Subcutaneous abdominal adipose tissue (tissue), 5 donors: Measurements from ENCODE around the gene CNKSR1.

Source experiments
- H3K27ac ChIP-seq: one replicate; pipeline ENCODE4 v1.7.0; 2013; ENCODE audit warnings: low read depth, mild to moderate bottlenecking, inconsistent platforms, low read length, moderate library complexity
- H3K27me3 ChIP-seq, 5 donors: one replicate each; pipeline ENCODE4 v1.7.0; 2013; ENCODE audit warnings: low read length in 5 of 5, inconsistent platforms in 1 of 5; ENCODE audit not compliant: control insufficient read depth in 5 of 5, insufficient read depth in 4 of 5
- H3K36me3 ChIP-seq, 5 donors: one replicate each; pipeline ENCODE4 v1.7.0; 2013; ENCODE audit warnings: low read length in 5 of 5; ENCODE audit not compliant: control insufficient read depth in 5 of 5, insufficient read depth in 5 of 5
- H3K4me1 ChIP-seq, 5 donors: one replicate each; pipeline ENCODE4 v1.7.0; 2013; ENCODE audit warnings: low read length in 5 of 5, mild to moderate bottlenecking in 3 of 5, moderate library complexity in 1 of 5; ENCODE audit not compliant: control insufficient read depth in 5 of 5, insufficient read depth in 5 of 5
- H3K4me3 ChIP-seq, 5 donors: one replicate each; pipeline ENCODE4 v1.7.0; 2013; ENCODE audit warnings: low read length in 5 of 5, low read depth in 1 of 5
- H3K9ac ChIP-seq, 5 donors: one replicate each; pipeline ENCODE4 v1.7.0; 2013; ENCODE audit warnings: low read length in 5 of 5, mild to moderate bottlenecking in 4 of 5, moderate library complexity in 3 of 5
- H3K9me3 ChIP-seq, 5 donors: one replicate each; pipeline ENCODE4 v1.7.0; 2013; ENCODE audit warnings: low read length in 5 of 5; ENCODE audit not compliant: control insufficient read depth in 5 of 5
- donor health status: healthy.
- donor health status: healthy.
- donor health status: healthy.
- donor health status: healthy.
- donor health status: healthy.

CNKSR1 gene

DNA sequence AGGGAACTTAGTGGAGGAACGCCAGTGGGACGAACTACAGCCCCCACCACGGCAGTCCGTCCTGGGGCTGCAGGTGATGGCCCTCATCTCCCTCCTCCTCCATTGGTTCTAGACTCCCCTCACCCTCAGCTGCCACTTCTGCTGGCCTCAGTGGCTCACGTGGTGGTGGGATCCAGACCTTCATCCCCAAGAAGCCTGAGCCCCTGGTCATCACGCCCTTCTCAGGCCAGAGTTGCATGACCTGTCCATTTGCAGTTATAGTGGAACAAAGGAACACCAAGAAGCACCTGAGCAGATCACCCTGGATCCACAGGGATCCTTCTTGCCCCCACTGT is 31.4 kb upstream of the CNKSR1 start:
- Histone ChIP-seq H3K9me3 (no peaks in the 10 kb centered on the region), H3K36me3 (no peaks in the 10 kb centered on the region), H3K9ac (no peak overlapping the region), H3K4me1 (peaks cover 0 to 3% (median 2%) of the 10 kb centered on the region in 5 donors), H3K4me3 (no peak overlapping the region), H3K27me3 (peaks cover 0 to 7% (median 0%) of the 10 kb centered on the region in 5 donors), H3K27ac (no peak overlapping the region)

DNA sequence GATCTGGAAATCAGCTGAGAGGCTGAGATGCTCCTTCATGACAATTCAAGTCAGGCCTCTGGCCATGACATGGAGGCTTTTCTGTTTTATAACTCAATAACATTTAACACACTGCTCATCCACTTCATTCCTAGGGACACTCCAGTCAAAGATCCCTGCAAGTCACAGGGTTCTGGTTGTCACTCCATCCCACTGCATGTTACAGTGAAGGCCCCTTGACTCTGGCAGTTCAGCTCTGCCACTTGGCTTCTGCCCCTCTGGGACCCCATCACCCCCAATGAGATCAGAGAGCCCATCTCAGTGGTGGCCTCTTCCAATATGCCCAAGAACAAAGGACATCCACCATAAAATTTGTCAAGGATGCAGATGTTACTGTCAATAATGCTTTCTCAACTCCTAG is 28.4 kb upstream of the CNKSR1 start:
- Histone ChIP-seq H3K9ac (no peak overlapping the region), H3K36me3 (no peaks in the 10 kb centered on the region), H3K27me3 (peaks cover 0 to 8% (median 0%) of the 10 kb centered on the region in 5 donors), H3K4me1 (peaks cover 0 to 3% (median 2%) of the 10 kb centered on the region in 5 donors), H3K27ac (no peak overlapping the region), H3K9me3 (no peaks in the 10 kb centered on the region), H3K4me3 (no peak overlapping the region)

DNA sequence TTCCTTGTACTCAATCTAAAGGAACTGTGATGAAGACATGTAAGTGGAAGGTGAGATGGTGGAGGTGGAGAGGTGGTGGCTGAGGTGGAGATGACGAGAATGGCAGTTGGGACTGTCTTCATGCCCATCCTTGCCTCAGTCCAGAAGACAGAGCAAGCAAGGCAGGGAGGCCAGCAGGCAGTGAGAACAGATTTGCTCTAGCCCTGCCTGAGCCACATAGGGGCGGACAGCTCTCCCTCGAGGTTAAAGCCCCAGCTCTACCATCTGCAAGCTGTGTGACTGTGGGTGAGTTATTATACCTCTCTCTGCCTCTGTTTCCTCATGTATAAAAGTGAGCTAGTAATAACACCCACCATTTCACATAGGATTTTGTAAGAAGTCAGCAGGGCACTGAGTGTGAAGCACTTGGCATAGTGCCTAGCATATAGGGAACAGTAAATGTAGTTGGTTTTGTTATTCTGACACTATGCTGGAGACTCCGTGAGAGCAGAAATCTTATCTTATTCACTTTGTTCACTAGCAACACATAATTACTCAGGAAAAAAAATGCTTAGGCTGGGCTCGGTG is 23.2 kb upstream of the CNKSR1 start:
- H3K36me3 ChIP-seq = no peaks in the 10 kb centered on the region
- H3K27me3 ChIP-seq = peaks cover 13 to 42% (median 26%) of the 10 kb centered on the region in 5 donors
- no peak overlapping the region for H3K9ac ChIP-seq
- H3K9me3 ChIP-seq = no peaks in the 10 kb centered on the region
- H3K4me1 ChIP-seq = peaks cover 0 to 45% (median 2%) of the 10 kb centered on the region in 5 donors
- H3K4me3 ChIP-seq = no peak overlapping the region
- no peak overlapping the region for H3K27ac ChIP-seq

DNA sequence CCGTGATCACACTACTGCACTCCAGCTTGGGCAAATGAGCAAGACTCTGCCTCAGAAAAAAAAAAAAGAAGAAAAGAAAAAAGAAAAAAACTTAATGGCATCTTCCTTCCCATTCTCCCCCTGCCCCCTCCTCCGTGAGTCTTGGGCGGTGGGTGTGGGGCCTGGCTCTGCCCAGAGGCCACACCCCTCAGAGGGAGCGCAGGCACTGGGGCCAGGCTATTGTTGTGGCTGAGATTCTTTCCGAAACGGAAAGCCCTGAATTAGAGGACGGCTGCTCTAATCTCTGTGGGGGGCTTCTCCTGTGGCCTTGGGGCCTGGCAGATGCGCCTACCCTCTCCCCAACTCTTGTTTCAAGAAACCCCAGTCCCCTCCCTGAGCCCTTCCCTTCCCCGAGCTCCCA is 22.5 kb upstream of the CNKSR1 start:
- Histone ChIP-seq H3K4me3 (peak overlapping the region in 2 of 5 donors; percentile 6 to 11), H3K4me1 (peaks cover 0 to 45% (median 2%) of the 10 kb centered on the region in 5 donors), H3K27ac (peak overlapping the region; percentile 72), H3K36me3 (no peaks in the 10 kb centered on the region), H3K9ac (peak overlapping the region in 2 of 5 donors; percentile 13 to 58), H3K27me3 (peaks cover 13 to 45% (median 26%) of the 10 kb centered on the region in 5 donors), H3K9me3 (no peaks in the 10 kb centered on the region)

DNA sequence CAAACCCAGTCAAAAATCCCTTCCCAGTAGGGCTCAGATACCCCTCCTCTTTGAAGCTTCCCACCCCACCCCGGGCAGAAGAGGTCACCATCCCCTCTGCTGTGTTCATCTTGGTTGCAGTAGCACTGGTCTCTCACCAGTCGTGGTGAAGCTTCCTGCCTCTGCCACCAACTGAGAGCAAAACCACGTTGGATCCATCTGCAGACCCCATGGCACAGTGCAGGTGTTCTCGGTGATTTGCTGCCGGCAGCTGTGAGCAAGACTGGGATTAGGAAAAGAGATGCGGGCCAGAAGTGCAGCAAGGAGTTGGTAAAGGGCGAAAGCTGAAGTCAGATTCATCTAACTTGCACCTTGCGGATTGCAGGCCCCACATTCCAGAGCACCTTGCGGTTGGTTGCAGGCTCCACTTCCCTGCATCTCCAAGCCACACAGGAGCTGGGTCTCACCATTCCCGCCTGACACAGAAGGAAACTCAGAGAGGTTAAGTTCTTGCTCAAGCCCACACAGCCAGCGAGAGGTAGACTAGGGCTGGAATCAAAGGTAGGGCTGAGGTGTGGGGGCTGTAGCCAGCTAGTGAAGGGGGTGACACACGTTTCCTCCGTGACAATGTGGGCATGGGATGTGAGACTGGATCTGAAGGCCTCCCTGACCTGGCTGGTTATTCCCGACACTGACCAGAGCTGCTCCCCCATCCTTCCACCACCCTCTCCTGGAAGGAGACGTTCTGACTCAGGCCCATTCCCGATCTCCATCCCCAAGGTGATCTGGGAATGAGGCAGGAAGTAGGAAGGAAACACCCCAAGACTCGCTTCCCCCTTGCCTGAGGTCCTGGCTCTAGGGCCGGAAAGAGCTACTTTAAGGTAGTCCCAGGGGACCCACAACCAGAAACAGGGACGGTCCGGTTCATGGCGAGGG is 21.7 kb upstream of the CNKSR1 start:
- peaks cover 0 to 45% (median 2%) of the 10 kb centered on the region in 5 donors for H3K4me1 ChIP-seq
- no peaks in the 10 kb centered on the region for H3K9me3 ChIP-seq
- peak overlapping the region in 3 of 5 donors; percentile 45 to 53 (median 47) for H3K4me3 ChIP-seq
- peak overlapping the region; percentile 72 for H3K27ac ChIP-seq
- peak overlapping the region in 3 of 5 donors; percentile 8 to 58 (median 13) for H3K9ac ChIP-seq
- H3K27me3 ChIP-seq = peaks cover 13 to 45% (median 26%) of the 10 kb centered on the region in 5 donors
- H3K36me3 ChIP-seq = no peaks in the 10 kb centered on the region

DNA sequence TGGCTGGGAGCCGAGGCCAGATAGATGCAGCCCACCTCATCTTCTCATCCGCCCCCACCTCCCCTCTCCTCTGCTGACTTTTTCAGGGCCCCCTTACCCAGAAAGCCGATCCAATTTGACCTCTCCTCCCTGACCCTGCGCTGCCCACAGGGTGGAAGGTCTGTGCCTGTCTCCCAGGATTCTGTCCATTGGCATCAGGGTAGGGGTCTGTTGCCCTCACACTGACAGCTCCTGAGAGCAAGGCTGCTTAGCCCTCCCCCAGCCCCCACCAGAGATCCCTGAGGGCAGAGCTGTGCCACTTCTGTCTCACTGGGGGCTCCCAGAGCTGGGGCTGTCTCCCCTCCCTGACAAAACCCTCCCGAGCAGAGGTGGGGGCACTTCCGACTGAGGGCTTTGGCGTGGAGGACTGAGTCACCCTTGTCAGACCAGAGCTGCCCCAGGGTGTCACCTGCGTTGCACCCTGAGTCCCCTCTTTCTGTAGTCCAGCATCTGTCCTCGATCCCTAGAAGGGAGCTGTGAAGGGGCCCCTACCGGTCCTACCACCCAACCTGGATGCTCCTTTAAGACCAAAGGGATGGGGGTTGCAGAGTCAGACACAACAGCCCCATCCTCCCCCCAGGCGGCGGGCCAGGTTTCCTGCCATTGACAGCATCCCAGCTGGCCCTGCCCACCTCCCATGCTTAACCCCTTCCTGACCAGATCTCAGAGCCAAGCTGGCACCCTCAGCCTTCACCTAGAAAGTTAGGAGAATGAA is 20.8 kb upstream of the CNKSR1 start:
- H3K9ac ChIP-seq = peak overlapping the region in 2 of 5 donors; percentile 9 to 54
- H3K27me3 ChIP-seq = peaks cover 13 to 45% (median 31%) of the 10 kb centered on the region in 5 donors
- H3K36me3 ChIP-seq = no peaks in the 10 kb centered on the region
- H3K27ac ChIP-seq = peak overlapping the region; percentile 72
- no peaks in the 10 kb centered on the region for H3K9me3 ChIP-seq
- peak overlapping the region in 4 of 5 donors; percentile 23 to 53 (median 46) for H3K4me3 ChIP-seq
- H3K4me1 ChIP-seq = peaks cover 2 to 53% (median 6%) of the 10 kb centered on the region in 5 donors

DNA sequence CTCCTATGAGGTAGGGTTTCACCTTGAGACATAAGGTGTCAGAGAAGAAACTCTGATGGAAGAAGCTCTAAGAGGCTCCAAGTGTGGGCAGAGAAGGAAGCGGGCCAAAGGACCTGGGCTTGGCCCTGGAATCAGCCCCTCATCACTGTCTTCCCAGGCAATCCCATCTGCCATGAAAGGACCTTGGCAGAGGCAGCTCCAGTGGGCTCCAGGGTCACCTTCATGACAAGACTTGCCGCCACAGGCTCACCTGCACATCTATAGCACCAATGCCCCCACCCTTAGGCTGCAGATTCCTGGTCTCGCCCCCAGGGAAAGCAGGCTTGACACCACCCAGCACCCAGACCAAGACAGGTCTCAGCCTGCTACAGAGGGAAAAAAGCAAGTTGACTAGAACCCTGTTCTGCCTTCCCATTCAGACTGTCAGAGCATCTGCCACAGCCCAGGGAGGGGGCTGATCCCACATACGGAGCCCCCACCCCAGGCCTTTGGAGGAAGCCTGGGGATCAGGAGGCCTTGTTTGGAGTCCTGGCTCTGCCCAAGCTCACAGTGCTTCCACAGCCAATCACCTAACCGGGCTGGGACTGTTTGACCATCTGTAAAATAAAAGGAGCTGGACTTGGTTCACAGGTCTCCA is 18.9 kb upstream of the CNKSR1 start:
- H3K9ac ChIP-seq = peak overlapping the region in 1 of 5 donors; percentile 53
- no peaks in the 10 kb centered on the region for H3K9me3 ChIP-seq
- H3K4me1 ChIP-seq = peaks cover 2 to 63% (median 16%) of the 10 kb centered on the region in 5 donors
- H3K27ac ChIP-seq = peak overlapping the region; percentile 74
- peak overlapping the region in 3 of 5 donors; percentile 66 to 70 (median 70) for H3K4me3 ChIP-seq
- H3K36me3 ChIP-seq = no peaks in the 10 kb centered on the region
- peaks cover 13 to 48% (median 31%) of the 10 kb centered on the region in 5 donors for H3K27me3 ChIP-seq

DNA sequence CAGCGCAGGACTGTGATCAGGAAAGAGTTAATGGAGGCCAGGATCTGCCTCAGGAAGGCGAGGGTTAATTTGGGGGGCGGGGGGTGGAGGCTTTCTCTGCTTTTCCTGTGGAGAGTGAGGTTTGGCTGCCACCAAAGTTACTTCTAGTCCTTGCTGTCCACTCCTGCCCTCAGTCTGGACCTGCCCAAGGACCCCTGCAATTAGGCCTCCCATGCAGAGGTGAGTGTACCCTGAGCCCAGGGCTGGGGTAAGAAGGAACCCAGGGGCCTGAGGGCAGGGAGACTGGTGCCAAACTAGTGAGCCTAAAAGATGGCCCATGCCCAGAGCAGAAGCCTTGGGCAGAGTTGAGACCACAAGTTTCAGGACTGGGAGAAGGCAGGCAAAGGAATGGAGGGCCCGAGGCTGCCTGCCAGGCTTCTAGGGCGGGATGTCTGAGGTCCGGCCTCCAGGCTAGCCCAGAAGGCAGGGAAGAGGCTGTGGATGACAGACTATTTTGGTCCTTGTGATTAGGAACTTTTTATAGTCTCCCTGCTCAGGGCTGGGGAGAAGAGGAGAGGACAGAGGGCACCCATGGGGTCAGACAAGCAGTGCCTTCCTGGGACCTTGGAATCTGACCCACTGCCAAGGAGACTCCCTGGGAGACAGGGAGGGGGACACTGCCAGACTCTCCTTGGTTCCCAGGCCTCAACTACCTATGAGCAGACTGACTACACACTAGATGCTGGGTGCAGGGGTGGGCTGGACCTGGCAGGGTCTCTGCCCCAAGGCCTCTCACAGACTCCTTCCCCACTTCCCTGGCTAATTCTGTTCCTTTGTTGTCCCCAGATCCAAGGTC is 18.2 kb upstream of the CNKSR1 start, which contains the start of gene FAM110D:
Gene FAM110D (plus strand): TSS at position 172 of the 835 bp plus-strand sequence. CDS start 2,213 bp downstream, outside the sequence.
- Histone ChIP-seq H3K36me3 (no peaks in the 10 kb centered on the region), H3K27me3 (peaks cover 13 to 44% (median 31%) of the 10 kb centered on the region in 5 donors), H3K27ac (peak within 1 kb of the TSS; percentile 74), H3K4me1 (peaks cover 2 to 65% (median 21%) of the 10 kb centered on the region in 5 donors), H3K9ac (peak within 1 kb of the TSS in 4 of 5 donors; percentile 40 to 68 (median 55)), H3K4me3 (peak within 1 kb of the TSS; percentile 5 to 70 (median 66)), H3K9me3 (no peaks in the 10 kb centered on the region)

DNA sequence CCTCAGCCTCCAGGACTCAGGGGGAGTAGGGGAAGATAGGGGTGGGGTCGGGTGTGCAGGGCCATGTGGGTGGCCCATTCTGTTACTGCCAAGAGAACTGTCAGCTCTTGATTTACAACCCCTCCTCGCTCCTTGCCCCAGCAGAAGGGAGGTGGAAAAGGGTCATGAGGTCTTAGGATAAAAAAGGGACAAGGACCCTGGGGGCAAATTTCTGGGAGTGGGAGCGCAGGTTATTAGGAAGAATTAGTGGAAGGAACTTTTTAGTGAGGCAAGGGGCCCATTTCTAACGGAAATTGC is 17.6 kb upstream of the CNKSR1 start:
- Histone ChIP-seq H3K27me3 (peaks cover 13 to 43% (median 30%) of the 10 kb centered on the region in 5 donors), H3K9me3 (no peaks in the 10 kb centered on the region), H3K4me1 (peaks cover 2 to 66% (median 25%) of the 10 kb centered on the region in 5 donors), H3K36me3 (no peaks in the 10 kb centered on the region), H3K27ac (peak overlapping the region; percentile 74), H3K9ac (peak overlapping the region in 3 of 5 donors; percentile 40 to 68 (median 53)), H3K4me3 (peak overlapping the region in 4 of 5 donors; percentile 63 to 70 (median 68))
